Hepatocyte (in vitro differentiated cells): ENCODE measurements around the gene RAB3GAP2.

Experiments used
- CTCF ChIP-seq: fragments of 200-600 bp; sonication (generic); IDR thresholded peaks from 2 replicates; pipeline ENCODE4 v1.5.1; 2016; ENCODE audit warnings: antibody characterized with exemption, mild to moderate bottlenecking; ENCODE audit not compliant: poor library complexity
- EZH2 ChIP-seq: fragments of 200-600 bp; sonication (generic); IDR thresholded peaks from 2 replicates; pipeline ENCODE4 v1.6.1; 2016; ENCODE audit warnings: antibody characterized with exemption, mild to moderate bottlenecking, borderline replicate concordance
- EZH2phosphoT487 ChIP-seq: fragments of 200-600 bp; sonication (generic); IDR thresholded peaks from one replicate; pipeline ENCODE4 v1.6.1; 2018; ENCODE audit warnings: antibody characterized with exemption, mild to moderate bottlenecking, low read depth, moderate library complexity; ENCODE audit not compliant: unreplicated experiment, severe bottlenecking

GRCh38 chr1:220219136-220219442 lies 53.2 kb downstream of the RAB3GAP2 start:
- no peak for TF ChIP-seq CTCF
- TF ChIP-seq EZH2phosphoT487 = no peak
- no peak for TF ChIP-seq EZH2
